ENCODE data around the gene DTHD1. TPM values are rescaled to one million over a fixed set of nuclear protein-coding genes. Genes with fewer than 3 reads are reported as not detected.

The DTHD1 gene
- total and polyA plus RNA-seq, 2 of the 8 experiments (the other 6 are each of a cell fraction or from before 2014, with no cell fraction given): not detected

DNA sequence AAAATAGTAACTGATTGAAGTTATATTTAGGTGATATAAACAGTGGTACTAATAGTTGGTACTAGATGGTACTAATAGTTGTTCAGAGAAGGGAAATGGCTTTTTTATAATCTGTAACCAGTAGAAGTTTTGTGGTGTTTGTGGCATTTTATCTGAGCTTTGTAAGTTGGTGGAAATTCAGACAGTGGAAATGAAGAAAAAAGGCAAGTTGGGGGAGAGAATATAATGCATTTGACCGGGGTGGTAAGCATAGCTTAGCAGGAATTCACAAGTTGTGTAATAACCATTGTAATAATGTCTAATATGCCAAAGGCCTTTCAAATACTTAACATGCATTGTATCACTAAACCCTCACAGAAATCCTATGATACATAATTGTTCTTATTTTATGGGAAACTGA, 36.3 kb downstream of the DTHD1 start (continued):
- TF ChIP-seq GTF2F1 (IDR thresholded peaks at IDR 0.05; ENCODE audit: borderline replicate concordance, low read depth, low read length): no peak
- TF ChIP-seq, protein P1, sequence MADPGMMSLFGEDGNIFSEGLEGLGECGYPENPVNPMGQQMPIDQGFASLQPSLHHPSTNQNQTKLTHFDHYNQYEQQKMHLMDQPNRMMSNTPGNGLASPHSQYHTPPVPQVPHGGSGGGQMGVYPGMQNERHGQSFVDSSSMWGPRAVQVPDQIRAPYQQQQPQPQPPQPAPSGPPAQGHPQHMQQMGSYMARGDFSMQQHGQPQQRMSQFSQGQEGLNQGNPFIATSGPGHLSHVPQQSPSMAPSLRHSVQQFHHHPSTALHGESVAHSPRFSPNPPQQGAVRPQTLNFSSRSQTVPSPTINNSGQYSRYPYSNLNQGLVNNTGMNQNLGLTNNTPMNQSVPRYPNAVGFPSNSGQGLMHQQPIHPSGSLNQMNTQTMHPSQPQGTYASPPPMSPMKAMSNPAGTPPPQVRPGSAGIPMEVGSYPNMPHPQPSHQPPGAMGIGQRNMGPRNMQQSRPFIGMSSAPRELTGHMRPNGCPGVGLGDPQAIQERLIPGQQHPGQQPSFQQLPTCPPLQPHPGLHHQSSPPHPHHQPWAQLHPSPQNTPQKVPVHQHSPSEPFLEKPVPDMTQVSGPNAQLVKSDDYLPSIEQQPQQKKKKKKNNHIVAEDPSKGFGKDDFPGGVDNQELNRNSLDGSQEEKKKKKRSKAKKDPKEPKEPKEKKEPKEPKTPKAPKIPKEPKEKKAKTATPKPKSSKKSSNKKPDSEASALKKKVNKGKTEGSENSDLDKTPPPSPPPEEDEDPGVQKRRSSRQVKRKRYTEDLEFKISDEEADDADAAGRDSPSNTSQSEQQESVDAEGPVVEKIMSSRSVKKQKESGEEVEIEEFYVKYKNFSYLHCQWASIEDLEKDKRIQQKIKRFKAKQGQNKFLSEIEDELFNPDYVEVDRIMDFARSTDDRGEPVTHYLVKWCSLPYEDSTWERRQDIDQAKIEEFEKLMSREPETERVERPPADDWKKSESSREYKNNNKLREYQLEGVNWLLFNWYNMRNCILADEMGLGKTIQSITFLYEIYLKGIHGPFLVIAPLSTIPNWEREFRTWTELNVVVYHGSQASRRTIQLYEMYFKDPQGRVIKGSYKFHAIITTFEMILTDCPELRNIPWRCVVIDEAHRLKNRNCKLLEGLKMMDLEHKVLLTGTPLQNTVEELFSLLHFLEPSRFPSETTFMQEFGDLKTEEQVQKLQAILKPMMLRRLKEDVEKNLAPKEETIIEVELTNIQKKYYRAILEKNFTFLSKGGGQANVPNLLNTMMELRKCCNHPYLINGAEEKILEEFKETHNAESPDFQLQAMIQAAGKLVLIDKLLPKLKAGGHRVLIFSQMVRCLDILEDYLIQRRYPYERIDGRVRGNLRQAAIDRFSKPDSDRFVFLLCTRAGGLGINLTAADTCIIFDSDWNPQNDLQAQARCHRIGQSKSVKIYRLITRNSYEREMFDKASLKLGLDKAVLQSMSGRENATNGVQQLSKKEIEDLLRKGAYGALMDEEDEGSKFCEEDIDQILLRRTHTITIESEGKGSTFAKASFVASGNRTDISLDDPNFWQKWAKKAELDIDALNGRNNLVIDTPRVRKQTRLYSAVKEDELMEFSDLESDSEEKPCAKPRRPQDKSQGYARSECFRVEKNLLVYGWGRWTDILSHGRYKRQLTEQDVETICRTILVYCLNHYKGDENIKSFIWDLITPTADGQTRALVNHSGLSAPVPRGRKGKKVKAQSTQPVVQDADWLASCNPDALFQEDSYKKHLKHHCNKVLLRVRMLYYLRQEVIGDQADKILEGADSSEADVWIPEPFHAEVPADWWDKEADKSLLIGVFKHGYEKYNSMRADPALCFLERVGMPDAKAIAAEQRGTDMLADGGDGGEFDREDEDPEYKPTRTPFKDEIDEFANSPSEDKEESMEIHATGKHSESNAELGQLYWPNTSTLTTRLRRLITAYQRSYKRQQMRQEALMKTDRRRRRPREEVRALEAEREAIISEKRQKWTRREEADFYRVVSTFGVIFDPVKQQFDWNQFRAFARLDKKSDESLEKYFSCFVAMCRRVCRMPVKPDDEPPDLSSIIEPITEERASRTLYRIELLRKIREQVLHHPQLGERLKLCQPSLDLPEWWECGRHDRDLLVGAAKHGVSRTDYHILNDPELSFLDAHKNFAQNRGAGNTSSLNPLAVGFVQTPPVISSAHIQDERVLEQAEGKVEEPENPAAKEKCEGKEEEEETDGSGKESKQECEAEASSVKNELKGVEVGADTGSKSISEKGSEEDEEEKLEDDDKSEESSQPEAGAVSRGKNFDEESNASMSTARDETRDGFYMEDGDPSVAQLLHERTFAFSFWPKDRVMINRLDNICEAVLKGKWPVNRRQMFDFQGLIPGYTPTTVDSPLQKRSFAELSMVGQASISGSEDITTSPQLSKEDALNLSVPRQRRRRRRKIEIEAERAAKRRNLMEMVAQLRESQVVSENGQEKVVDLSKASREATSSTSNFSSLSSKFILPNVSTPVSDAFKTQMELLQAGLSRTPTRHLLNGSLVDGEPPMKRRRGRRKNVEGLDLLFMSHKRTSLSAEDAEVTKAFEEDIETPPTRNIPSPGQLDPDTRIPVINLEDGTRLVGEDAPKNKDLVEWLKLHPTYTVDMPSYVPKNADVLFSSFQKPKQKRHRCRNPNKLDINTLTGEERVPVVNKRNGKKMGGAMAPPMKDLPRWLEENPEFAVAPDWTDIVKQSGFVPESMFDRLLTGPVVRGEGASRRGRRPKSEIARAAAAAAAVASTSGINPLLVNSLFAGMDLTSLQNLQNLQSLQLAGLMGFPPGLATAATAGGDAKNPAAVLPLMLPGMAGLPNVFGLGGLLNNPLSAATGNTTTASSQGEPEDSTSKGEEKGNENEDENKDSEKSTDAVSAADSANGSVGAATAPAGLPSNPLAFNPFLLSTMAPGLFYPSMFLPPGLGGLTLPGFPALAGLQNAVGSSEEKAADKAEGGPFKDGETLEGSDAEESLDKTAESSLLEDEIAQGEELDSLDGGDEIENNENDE (IDR thresholded peaks at IDR 0.05; ENCODE audit: insufficient replicate concordance, low read length): no peak
